ENCODE results near the gene ZNF474. TPM values are rescaled to one million over a fixed set of nuclear protein-coding genes. Genes with fewer than 3 reads are reported as not detected.

ZNF474 gene
- total and polyA plus RNA-seq, 2 of the 8 experiments (the other 6 are each of a cell fraction or from before 2014, with no cell fraction given) = not detected

- no peak overlapping the region for H2AK5ac ChIP-seq (ENCODE audit: low read depth, low read length)
- CTCF ChIA-PET (ENCODE audit: partially characterized antibody) = interaction anchor here (0.8 kb wide), 1 partner anchor 9 kb away, joined by 3 read pairs; no protein-coding TSS in a partner anchor
- H3K23me2 ChIP-seq (ENCODE audit: low read depth, low read length) = no peaks in the 10 kb centered on the region
- no peaks in the 10 kb centered on the region for H3K27me3 ChIP-seq (replicated peaks in 1 of 4; ENCODE audit: control insufficient read depth in 3 of 4, extremely low read depth in 1 of 4, insufficient read depth in 3 of 4, low read length in 3 of 4)
- H2BK12ac ChIP-seq (ENCODE audit: low read depth, low read length) = no peak overlapping the region
- no peak overlapping the region for H2BK120ac ChIP-seq (replicated peaks; ENCODE audit: low read depth, low read length)
- no peak overlapping the region for H3K27ac ChIP-seq (ENCODE audit: low read depth, low read length)
- H2AFZ ChIP-seq (ENCODE audit: low read length) = no peak overlapping the region
- H4K8ac ChIP-seq (ENCODE audit: extremely low read depth, insufficient read depth, low read length) = no peak overlapping the region
- H4K5ac ChIP-seq (ENCODE audit: insufficient read length, low read depth, low read length) = no peak overlapping the region
- DNase-seq (ENCODE audit: low read depth in 1 of 2, low spot score in 2 of 2) = no peak
- H3K9ac ChIP-seq (replicated peaks in 1 of 4; ENCODE audit: extremely low read depth in 1 of 4, low read depth in 3 of 4, low read length in 3 of 4) = no peak overlapping the region
- 75% methylated on average over 1 of the region's 1 CpG; no CpG with 5 or more reads in 1 of the 2 experiments for WGBS, 2 experiments (ENCODE audit: extremely low coverage in 1 of 2, insufficient coverage in 1 of 2, insufficient read length in 1 of 2, insufficient replicate concordance in 2 of 2, low coverage in 1 of 2, low lambda C conversion rate in 2 of 2, missing lambda C conversion rate in 1 of 2)
- no peak overlapping the region for H3K23ac ChIP-seq (ENCODE audit: insufficient read length)
- no peak overlapping the region for H3K14ac ChIP-seq (ENCODE audit: insufficient read length)
- no peaks in the 10 kb centered on the region for H3K36me3 ChIP-seq (ENCODE audit: control insufficient read depth in 2 of 4, insufficient read depth in 4 of 4, low read length in 3 of 4)
- H3K4me2 ChIP-seq (ENCODE audit: insufficient read depth in 1 of 2, low read depth in 2 of 2, low read length in 2 of 2) = no peak overlapping the region
- H3K4me1 ChIP-seq (replicated peaks in 1 of 4; ENCODE audit: control insufficient read depth in 3 of 4, insufficient read depth in 4 of 4, low read length in 3 of 4) = peaks cover 0 to 10% (median 7%) of the 10 kb centered on the region in 4 experiments; a peak in 4 of 7 replicates
- POLR2A ChIA-PET (ENCODE audit: partially characterized antibody) = no interaction called here
- no peak overlapping the region for H2BK15ac ChIP-seq (ENCODE audit: low read length)
- H3K9me3 ChIP-seq (ENCODE audit: insufficient read depth in 2 of 2, low read depth in 1 of 2, low read length in 1 of 2) = no peaks in the 10 kb centered on the region
- H3K56ac ChIP-seq (replicated peaks; ENCODE audit: insufficient read length, low read depth, low read length) = no peak overlapping the region
- H3K79me2 ChIP-seq (ENCODE audit: control insufficient read depth in 1 of 2, insufficient read depth in 2 of 2, low read length in 2 of 2) = no peaks in the 10 kb centered on the region
- no peaks in the 10 kb centered on the region for H3K79me1 ChIP-seq (ENCODE audit: low read depth, low read length)
- H3K4ac ChIP-seq (replicated peaks; ENCODE audit: insufficient read length, low read depth, low read length) = no peak overlapping the region
- no peaks in the 10 kb centered on the region for H4K20me1 ChIP-seq (replicated peaks in 1 of 2; ENCODE audit: control insufficient read depth in 1 of 2, insufficient read depth in 2 of 2, low read length in 2 of 2)
- no peak for FAIRE-seq
- H4K91ac ChIP-seq (replicated peaks; ENCODE audit: insufficient read length, low read length) = no peak overlapping the region
- no peak overlapping the region for H2BK5ac ChIP-seq (ENCODE audit: low read depth, low read length)
- H2BK20ac ChIP-seq (ENCODE audit: low read length) = no peak overlapping the region
- no peak overlapping the region for H3K18ac ChIP-seq (ENCODE audit: extremely low read depth, low read length)
- H3K4me3 ChIP-seq (ENCODE audit: extremely low read depth in 1 of 4, insufficient read depth in 2 of 4, low read depth in 3 of 4, low read length in 4 of 4) = no peak overlapping the region
- TF ChIP-seq BCL11A (IDR thresholded peaks at IDR 0.05; ENCODE audit: low read depth in 2 of 2, low read length in 2 of 2) (no peak), JUND (IDR thresholded peaks at IDR 0.05; ENCODE audit: low read length) (no peak), CBX8 (IDR thresholded peaks at IDR 0.05; ENCODE audit: borderline replicate concordance, low read depth, low read length) (no peak), RFX5 (IDR thresholded peaks at IDR 0.05; ENCODE audit: borderline replicate concordance, low read depth, low read length) (no peak), ZNF274 (IDR thresholded peaks at IDR 0.05; ENCODE audit: borderline replicate concordance, extremely low read depth, low read length) (no peak), GTF2F1 (IDR thresholded peaks at IDR 0.05; ENCODE audit: borderline replicate concordance, low read depth, low read length) (no peak), KDM1A (IDR thresholded peaks at IDR 0.05; ENCODE audit: borderline replicate concordance, low read length) (no peak), POLR2A (IDR thresholded peaks at IDR 0.05; ENCODE audit: control extremely low read depth in 1 of 2, low read depth in 2 of 2, low read length in 2 of 2) (no peak), NANOG (IDR thresholded peaks at IDR 0.05; ENCODE audit: insufficient read depth, low read depth, low read length, poor library complexity, severe bottlenecking) (no peak), SIX5 (IDR thresholded peaks at IDR 0.05; ENCODE audit: low read depth, low read length) (no peak), SRF (IDR thresholded peaks at IDR 0.05; ENCODE audit: low read depth, low read length) (no peak), CBX5 (IDR thresholded peaks at IDR 0.05; ENCODE audit: low read depth, low read length) (no peak), EP300 (IDR thresholded peaks at IDR 0.05; ENCODE audit: borderline replicate concordance in 1 of 2, low read depth in 2 of 2, low read length in 2 of 2) (no peak), GABPA (IDR thresholded peaks at IDR 0.05; ENCODE audit: borderline replicate concordance, insufficient read depth, low read length) (no peak), KDM5A (IDR thresholded peaks at IDR 0.05; ENCODE audit: low read length) (no peak)
Measured at GRCh38 chr5:122179701-122180100, 50.4 kb downstream of the ZNF474 start.

Data from H1 (cell line).